Smooth muscle cell (in vitro differentiated cells): ENCODE results near the gene TM9SF1. TPM values are rescaled to one million over a fixed set of nuclear protein-coding genes. Genes with fewer than 3 reads are reported as not detected.

ENCODE experiments used
- DNase-seq: peaks from one replicate; lab custom pipeline; 2025; ENCODE audit not compliant: unreplicated experiment; lab: John Stamatoyannopoulos, UW
- H2AFZ ChIP-seq: fragments of 200-600 bp; sonication (generic); 2 replicates; pipeline ENCODE4 v1.6.0; 2016; ENCODE audit warnings: antibody characterized with exemption, low read depth, mild to moderate bottlenecking
- H3F3A ChIP-seq: fragments of 200-600 bp; sonication (generic); 2 replicates; pipeline ENCODE4 v1.6.0; 2017; ENCODE audit warnings: antibody characterized with exemption, low read depth
- H3K27ac ChIP-seq: fragments of 200-600 bp; sonication (generic); 2 replicates; pipeline ENCODE4 v1.5.1; 2016; ENCODE audit warnings: low read depth, mild to moderate bottlenecking
- H3K27me3 ChIP-seq: fragments of 200-600 bp; sonication (generic); 2 replicates; pipeline ENCODE4 v1.6.1; 2016; ENCODE audit warnings: low read depth, mild to moderate bottlenecking
- H3K36me3 ChIP-seq: fragments of 200-600 bp; sonication (generic); 2 replicates; pipeline ENCODE4 v1.5.1; 2016; ENCODE audit warnings: low read depth
- H3K4me1 ChIP-seq: fragments of 200-600 bp; sonication (generic); 2 replicates; pipeline ENCODE4 v1.5.1; 2016; ENCODE audit warnings: low read depth
- H3K4me2 ChIP-seq: fragments of 200-600 bp; sonication (generic); 2 replicates; pipeline ENCODE4 v1.6.0; 2016; ENCODE audit warnings: mild to moderate bottlenecking
- H3K4me3 ChIP-seq: fragments of 200-600 bp; sonication (generic); 2 replicates; pipeline ENCODE4 v1.5.1; 2016; ENCODE audit warnings: mild to moderate bottlenecking
- H3K79me2 ChIP-seq: fragments of 200-600 bp; sonication (generic); 2 replicates; pipeline ENCODE4 v1.6.0; 2016; ENCODE audit warnings: low read depth, mild to moderate bottlenecking
- H3K9ac ChIP-seq: fragments of 200-600 bp; sonication (generic); 2 replicates; pipeline ENCODE4 v1.6.0; 2016; ENCODE audit warnings: low read depth
- H3K9me3 ChIP-seq: fragments of 200-600 bp; sonication (generic); replicated peaks from 2 replicates; pipeline ENCODE4 v1.5.1; 2016; ENCODE audit warnings: low read depth
- H4K20me1 ChIP-seq: fragments of 200-600 bp; sonication (generic); 2 replicates; pipeline ENCODE4 v1.6.0; 2016; ENCODE audit warnings: low read depth
- CTCF ChIP-seq: fragments of 200-600 bp; sonication (generic); IDR thresholded peaks from 2 replicates; pipeline ENCODE4 v1.5.1; 2017; ENCODE audit warnings: borderline replicate concordance, mild to moderate bottlenecking, antibody characterized with exemption; ENCODE audit not compliant: insufficient read depth, poor library complexity, severe bottlenecking
- WGBS: methylation state at CpG from one replicate; pipeline ENCODE4 v1.1.7; 2016; ENCODE audit warnings: low lambda C conversion rate; 5-methylcytosine and 5-hydroxymethylcytosine counted together
- polyA plus RNA-seq: library from polyadenylated mRNA; unstranded; fragments of >200 nt; fragmentation: Nextera tagmentation; extraction: Ambion mirVana; gene quantifications from 2 replicates; pipeline ENCODE4 v1.2.1, GENCODE V29; 2016
- total RNA-seq: library from RNA; depleted of rRNA; stranded (reverse); fragments of >200 nt; gene quantifications from 2 replicates; pipeline ENCODE4 v1.2.3, GENCODE V29; 2014

The TM9SF1 gene
- total and polyA plus RNA-seq, 2 experiments from 2014 or later = 66.6 to 86.5 TPM

- no peak overlapping the region for H3K4me2 ChIP-seq
- peaks cover 17% of the 10 kb centered on the region for H3K79me2 ChIP-seq
- no peak overlapping the region for H3K4me3 ChIP-seq
- peaks cover 9% of the 10 kb centered on the region for H4K20me1 ChIP-seq
- no peak overlapping the region for H2AFZ ChIP-seq
- no peak for DNase-seq
- no peaks in the 10 kb centered on the region for H3K36me3 ChIP-seq
- H3K9ac ChIP-seq = no peak overlapping the region
- peaks cover 15% of the 10 kb centered on the region for H3K4me1 ChIP-seq
- peaks cover 6% of the 10 kb centered on the region for H3F3A ChIP-seq
- no peak for TF ChIP-seq CTCF
- WGBS = 99% methylated on average over 9 of the region's 9 CpGs
- no peaks in the 10 kb centered on the region for H3K9me3 ChIP-seq
- H3K27me3 ChIP-seq = no peaks in the 10 kb centered on the region
- no peak overlapping the region for H3K27ac ChIP-seq
Measured at GRCh38 chr14:24150061-24150460, 45.2 kb downstream of the TM9SF1 start.

GRCh38 chr14:24149302-24149969 lies 45.8 kb downstream of the TM9SF1 start:
- WGBS = 97% methylated on average over 3 of the region's 3 CpGs
- H3K4me2 ChIP-seq = no peak overlapping the region
- H3F3A ChIP-seq = peaks cover 6% of the 10 kb centered on the region
- no peaks in the 10 kb centered on the region for H3K36me3 ChIP-seq
- peaks cover 24% of the 10 kb centered on the region for H3K79me2 ChIP-seq
- no peak overlapping the region for H3K9ac ChIP-seq
- H2AFZ ChIP-seq = no peak overlapping the region
- H3K4me1 ChIP-seq = peaks cover 15% of the 10 kb centered on the region
- no peak overlapping the region for H3K4me3 ChIP-seq
- no peaks in the 10 kb centered on the region for H3K27me3 ChIP-seq
- DNase-seq = no peak
- TF ChIP-seq CTCF = no peak
- no peaks in the 10 kb centered on the region for H3K9me3 ChIP-seq
- no peak overlapping the region for H3K27ac ChIP-seq
- H4K20me1 ChIP-seq = peaks cover 9% of the 10 kb centered on the region

- H3K27ac ChIP-seq = no peak overlapping the region
- DNase-seq = no peak
- peaks cover 15% of the 10 kb centered on the region for H3K4me1 ChIP-seq
- H3K9ac ChIP-seq = peak overlapping the region; percentile 76
- H3K27me3 ChIP-seq = no peaks in the 10 kb centered on the region
- 14% methylated on average over 25 of the region's 29 CpGs for WGBS
- peaks cover 9% of the 10 kb centered on the region for H4K20me1 ChIP-seq
- no peak for TF ChIP-seq CTCF
- peak overlapping the region; percentile 85 for H2AFZ ChIP-seq
- H3K36me3 ChIP-seq = no peaks in the 10 kb centered on the region
- no peaks in the 10 kb centered on the region for H3K9me3 ChIP-seq
- H3F3A ChIP-seq = peaks cover 13% of the 10 kb centered on the region
- H3K4me2 ChIP-seq = peak overlapping the region; percentile 88
- H3K79me2 ChIP-seq = peaks cover 24% of the 10 kb centered on the region
- H3K4me3 ChIP-seq = peak overlapping the region; percentile 86
Measured at GRCh38 chr14:24147761-24148428, 47.3 kb downstream of the TM9SF1 start.
